Right lobe of liver (tissue), 4 donors: ENCODE results near the gene CILP2.

ENCODE experiments used
- POLR2A ChIP-seq: fragments of 450-650 bp; IDR thresholded peaks from one replicate; pipeline ENCODE4 v1.6.1; 2017; ENCODE audit warnings: antibody characterized with exemption, mild to moderate bottlenecking
- TF ChIP-seq, protein P1 (sequence below), 4 donors: fragments of 200-600 bp in 3 of 4; fragments of 450-650 bp in 1 of 4; IDR thresholded peaks; one replicate each; pipeline versions ENCODE4 v1.5.1 to v1.8.0; 2016 to 2022; ENCODE audit warnings: antibody characterized with exemption in 4 of 4, mild to moderate bottlenecking in 2 of 4
- donor health status: DM: no; HTN: no; CAD: no.
- donor health status: DM: no; HTN: no; CAD: no.
- donor health status: DM: no; HTN: yes; CAD: no.

DNA sequence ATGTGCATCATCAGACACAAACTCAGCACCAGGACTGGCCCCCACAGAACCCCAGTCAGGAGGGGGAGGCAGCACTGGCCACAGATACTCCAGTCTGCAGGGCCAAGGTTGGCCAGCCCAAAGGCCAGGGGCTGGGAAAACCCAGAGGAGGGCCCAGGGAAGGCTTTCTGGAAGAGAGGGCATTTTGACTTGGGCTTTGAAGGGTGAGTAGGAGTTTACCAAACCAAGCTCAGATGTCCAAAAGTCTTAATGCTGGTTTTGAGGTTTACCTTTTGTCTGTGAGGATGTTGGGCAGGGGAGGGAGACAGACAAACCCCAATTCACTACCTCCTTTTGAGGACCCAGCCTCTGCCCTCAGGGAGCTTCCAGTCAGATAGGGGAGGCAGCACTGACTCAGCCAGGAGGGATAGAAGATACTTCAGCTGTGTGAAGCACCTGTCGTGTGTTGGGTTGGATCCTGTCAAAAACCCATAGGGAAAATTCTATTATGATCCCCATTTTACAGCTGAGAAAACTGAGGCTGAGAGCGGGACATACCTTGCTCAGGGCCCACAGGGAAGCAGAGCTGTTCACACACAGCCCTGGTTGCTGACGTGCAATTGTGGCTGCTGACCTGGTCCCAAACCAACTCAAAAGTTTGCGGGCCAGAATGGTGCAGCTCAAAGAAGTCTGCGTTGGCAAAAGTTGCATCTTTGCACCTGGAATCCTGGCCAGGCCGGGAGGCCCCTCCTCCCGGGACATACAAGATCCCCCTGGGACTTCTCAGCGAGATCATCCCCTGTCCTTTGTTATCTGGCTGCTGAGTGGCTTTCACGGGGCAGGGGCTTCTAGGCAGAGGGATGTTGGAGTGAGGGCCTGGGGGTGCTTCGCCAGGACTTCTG is 13.1 kb downstream of the CILP2 start:
- TF ChIP-seq, protein P1, sequence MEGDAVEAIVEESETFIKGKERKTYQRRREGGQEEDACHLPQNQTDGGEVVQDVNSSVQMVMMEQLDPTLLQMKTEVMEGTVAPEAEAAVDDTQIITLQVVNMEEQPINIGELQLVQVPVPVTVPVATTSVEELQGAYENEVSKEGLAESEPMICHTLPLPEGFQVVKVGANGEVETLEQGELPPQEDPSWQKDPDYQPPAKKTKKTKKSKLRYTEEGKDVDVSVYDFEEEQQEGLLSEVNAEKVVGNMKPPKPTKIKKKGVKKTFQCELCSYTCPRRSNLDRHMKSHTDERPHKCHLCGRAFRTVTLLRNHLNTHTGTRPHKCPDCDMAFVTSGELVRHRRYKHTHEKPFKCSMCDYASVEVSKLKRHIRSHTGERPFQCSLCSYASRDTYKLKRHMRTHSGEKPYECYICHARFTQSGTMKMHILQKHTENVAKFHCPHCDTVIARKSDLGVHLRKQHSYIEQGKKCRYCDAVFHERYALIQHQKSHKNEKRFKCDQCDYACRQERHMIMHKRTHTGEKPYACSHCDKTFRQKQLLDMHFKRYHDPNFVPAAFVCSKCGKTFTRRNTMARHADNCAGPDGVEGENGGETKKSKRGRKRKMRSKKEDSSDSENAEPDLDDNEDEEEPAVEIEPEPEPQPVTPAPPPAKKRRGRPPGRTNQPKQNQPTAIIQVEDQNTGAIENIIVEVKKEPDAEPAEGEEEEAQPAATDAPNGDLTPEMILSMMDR (IDR thresholded peaks at IDR 0.05), result no peak
- no peak for TF ChIP-seq POLR2A
